ENCODE measurements around the gene DPH1. TPM values are rescaled to one million over a fixed set of nuclear protein-coding genes. Genes with fewer than 3 reads are reported as not detected.

DPH1 gene
- total and polyA plus RNA-seq, 2 donors: 16.5 to 26.4 TPM

GRCh38 chr17:2015314-2015713 lies 14.6 kb upstream of the DPH1 start:
- H3K4me3 ChIP-seq (ENCODE audit: low read length in 2 of 2): no peak overlapping the region
- peaks cover 0 to 9% of the 10 kb centered on the region in 2 donors for H3K4me1 ChIP-seq (ENCODE audit: control insufficient read depth in 2 of 2, insufficient read depth in 2 of 2, low read length in 2 of 2)
- no peak overlapping the region for H3K27ac ChIP-seq (ENCODE audit: low read depth in 1 of 2, low read length in 1 of 2)
- WGBS: 97% methylated on average over 14 of the region's 14 CpGs
- H3K27me3 ChIP-seq (ENCODE audit: control insufficient read depth in 2 of 2, insufficient read depth in 1 of 2, low read length in 1 of 2): peaks cover 2 to 50% of the 10 kb centered on the region in 2 donors
- no peak for DNase-seq (ENCODE audit: low read depth in 6 of 9, low spot score in 9 of 9)
- peaks cover 0 to 6% of the 10 kb centered on the region in 2 donors for H3K9me3 ChIP-seq (ENCODE audit: control insufficient read depth in 2 of 2, insufficient read depth in 1 of 2, low read length in 1 of 2)
- H3K36me3 ChIP-seq (ENCODE audit: control insufficient read depth in 2 of 2, insufficient read depth in 2 of 2, low read length in 1 of 2): no peaks in the 10 kb centered on the region

GRCh38 chr17:2016494-2016893 lies 13.5 kb upstream of the DPH1 start:
- H3K4me1 ChIP-seq (ENCODE audit: control insufficient read depth in 2 of 2, insufficient read depth in 2 of 2, low read length in 2 of 2): peaks cover 0 to 8% of the 10 kb centered on the region in 2 donors
- peaks cover 5 to 59% of the 10 kb centered on the region in 2 donors for H3K27me3 ChIP-seq (ENCODE audit: control insufficient read depth in 2 of 2, insufficient read depth in 1 of 2, low read length in 1 of 2)

GRCh38 chr17:2017274-2017941 lies 12.5 kb upstream of the DPH1 start:
- H3K27ac ChIP-seq (ENCODE audit: low read depth in 1 of 2, low read length in 1 of 2): no peak overlapping the region
- H3K27me3 ChIP-seq (ENCODE audit: control insufficient read depth in 2 of 2, insufficient read depth in 1 of 2, low read length in 1 of 2): peaks cover 5 to 61% of the 10 kb centered on the region in 2 donors
- H3K9me3 ChIP-seq (ENCODE audit: control insufficient read depth in 2 of 2, insufficient read depth in 1 of 2, low read length in 1 of 2): peaks cover 0 to 6% of the 10 kb centered on the region in 2 donors
- no peak overlapping the region for H3K4me3 ChIP-seq (ENCODE audit: low read length in 2 of 2)
- DNase-seq (ENCODE audit: low read depth in 6 of 9, low spot score in 9 of 9): no peak
- no peaks in the 10 kb centered on the region for H3K36me3 ChIP-seq (ENCODE audit: control insufficient read depth in 2 of 2, insufficient read depth in 2 of 2, low read length in 1 of 2)
- peaks cover 0 to 2% of the 10 kb centered on the region in 2 donors for H3K4me1 ChIP-seq (ENCODE audit: control insufficient read depth in 2 of 2, insufficient read depth in 2 of 2, low read length in 2 of 2)
- WGBS: 96% methylated on average over 19 of the region's 19 CpGs

More at GRCh38 chr17:2016494-2016893, 13.5 kb upstream of the DPH1 start:
- Histone ChIP-seq H3K27ac (ENCODE audit: low read depth in 1 of 2, low read length in 1 of 2) (no peak overlapping the region), H3K36me3 (ENCODE audit: control insufficient read depth in 2 of 2, insufficient read depth in 2 of 2, low read length in 1 of 2) (no peaks in the 10 kb centered on the region), H3K4me3 (ENCODE audit: low read length in 2 of 2) (no peak overlapping the region), H3K9me3 (ENCODE audit: control insufficient read depth in 2 of 2, insufficient read depth in 1 of 2, low read length in 1 of 2) (peaks cover 0 to 6% of the 10 kb centered on the region in 2 donors)
- no peak for DNase-seq (ENCODE audit: low read depth in 6 of 9, low spot score in 9 of 9)
- 96% methylated on average over 20 of the region's 20 CpGs for WGBS

GRCh38 chr17:2018716-2019510 lies 11.0 kb upstream of the DPH1 start:
- Histone ChIP-seq H3K36me3 (ENCODE audit: control insufficient read depth in 2 of 2, insufficient read depth in 2 of 2, low read length in 1 of 2) (no peaks in the 10 kb centered on the region), H3K9me3 (ENCODE audit: control insufficient read depth in 2 of 2, insufficient read depth in 1 of 2, low read length in 1 of 2) (no peaks in the 10 kb centered on the region), H3K4me1 (ENCODE audit: control insufficient read depth in 2 of 2, insufficient read depth in 2 of 2, low read length in 2 of 2) (peaks cover 3 to 13% of the 10 kb centered on the region in 2 donors), H3K27ac (ENCODE audit: low read depth in 1 of 2, low read length in 1 of 2) (no peak overlapping the region), H3K4me3 (ENCODE audit: low read length in 2 of 2) (no peak overlapping the region), H3K27me3 (ENCODE audit: control insufficient read depth in 2 of 2, insufficient read depth in 1 of 2, low read length in 1 of 2) (peaks cover 19 to 73% of the 10 kb centered on the region in 2 donors)
- 95% methylated on average over 24 of the region's 24 CpGs for WGBS
- no peak for DNase-seq (ENCODE audit: low read depth in 6 of 9, low spot score in 9 of 9)

GRCh38 chr17:2019723-2020122 lies 10.2 kb upstream of the DPH1 start:
- Histone ChIP-seq H3K4me1 (ENCODE audit: control insufficient read depth in 2 of 2, insufficient read depth in 2 of 2, low read length in 2 of 2) (peaks cover 12 to 21% of the 10 kb centered on the region in 2 donors), H3K27ac (ENCODE audit: low read depth in 1 of 2, low read length in 1 of 2) (no peak overlapping the region), H3K36me3 (ENCODE audit: control insufficient read depth in 2 of 2, insufficient read depth in 2 of 2, low read length in 1 of 2) (no peaks in the 10 kb centered on the region), H3K4me3 (ENCODE audit: low read length in 2 of 2) (no peak overlapping the region), H3K27me3 (ENCODE audit: control insufficient read depth in 2 of 2, insufficient read depth in 1 of 2, low read length in 1 of 2) (peaks cover 27 to 81% of the 10 kb centered on the region in 2 donors), H3K9me3 (ENCODE audit: control insufficient read depth in 2 of 2, insufficient read depth in 1 of 2, low read length in 1 of 2) (no peaks in the 10 kb centered on the region)
- WGBS: 85% methylated on average over 8 of the region's 8 CpGs
- no peak for DNase-seq (ENCODE audit: low read depth in 6 of 9, low spot score in 9 of 9)

- 14% methylated on average over 8 of the region's 8 CpGs for WGBS
- Histone ChIP-seq H3K4me1 (ENCODE audit: control insufficient read depth in 2 of 2, insufficient read depth in 2 of 2, low read length in 2 of 2) (peaks cover 18 to 27% of the 10 kb centered on the region in 2 donors), H3K27me3 (ENCODE audit: control insufficient read depth in 2 of 2, insufficient read depth in 1 of 2, low read length in 1 of 2) (peaks cover 37 to 87% of the 10 kb centered on the region in 2 donors), H3K9me3 (ENCODE audit: control insufficient read depth in 2 of 2, insufficient read depth in 1 of 2, low read length in 1 of 2) (no peaks in the 10 kb centered on the region), H3K4me3 (ENCODE audit: low read length in 2 of 2) (no peak overlapping the region), H3K27ac (ENCODE audit: low read depth in 1 of 2, low read length in 1 of 2) (no peak overlapping the region), H3K36me3 (ENCODE audit: control insufficient read depth in 2 of 2, insufficient read depth in 2 of 2, low read length in 1 of 2) (no peaks in the 10 kb centered on the region)
- no peak for DNase-seq (ENCODE audit: low read depth in 6 of 9, low spot score in 9 of 9)
These were observed 9.2 kb upstream of the DPH1 start for GRCh38 chr17:2020721-2021120.

- Histone ChIP-seq H3K36me3 (ENCODE audit: control insufficient read depth in 2 of 2, insufficient read depth in 2 of 2, low read length in 1 of 2) (no peaks in the 10 kb centered on the region), H3K27me3 (ENCODE audit: control insufficient read depth in 2 of 2, insufficient read depth in 1 of 2, low read length in 1 of 2) (peaks cover 51 to 99% of the 10 kb centered on the region in 2 donors), H3K27ac (ENCODE audit: low read depth in 1 of 2, low read length in 1 of 2) (peak overlapping the region in 1 of 2 donors; percentile 32), H3K4me1 (ENCODE audit: control insufficient read depth in 2 of 2, insufficient read depth in 2 of 2, low read length in 2 of 2) (peaks cover 18 to 33% of the 10 kb centered on the region in 2 donors), H3K4me3 (ENCODE audit: low read length in 2 of 2) (no peak overlapping the region), H3K9me3 (ENCODE audit: control insufficient read depth in 2 of 2, insufficient read depth in 1 of 2, low read length in 1 of 2) (no peaks in the 10 kb centered on the region)
- DNase-seq (ENCODE audit: low read depth in 6 of 9, low spot score in 9 of 9): peak in 3 of 9 donors; percentile 49 to 67 (median 52)
- 32% methylated on average over 15 of the region's 15 CpGs for WGBS
These were observed 7.2 kb upstream of the DPH1 start for GRCh38 chr17:2022647-2023240.

- Histone ChIP-seq H3K27me3 (ENCODE audit: control insufficient read depth in 2 of 2, insufficient read depth in 1 of 2, low read length in 1 of 2) (peaks cover 54 to 99% of the 10 kb centered on the region in 2 donors), H3K4me3 (ENCODE audit: low read length in 2 of 2) (no peak overlapping the region), H3K4me1 (ENCODE audit: control insufficient read depth in 2 of 2, insufficient read depth in 2 of 2, low read length in 2 of 2) (peaks cover 18 to 33% of the 10 kb centered on the region in 2 donors), H3K27ac (ENCODE audit: low read depth in 1 of 2, low read length in 1 of 2) (no peak overlapping the region), H3K9me3 (ENCODE audit: control insufficient read depth in 2 of 2, insufficient read depth in 1 of 2, low read length in 1 of 2) (no peaks in the 10 kb centered on the region), H3K36me3 (ENCODE audit: control insufficient read depth in 2 of 2, insufficient read depth in 2 of 2, low read length in 1 of 2) (no peaks in the 10 kb centered on the region)
- 56% methylated on average over 16 of the region's 16 CpGs for WGBS
- no peak for DNase-seq (ENCODE audit: low read depth in 6 of 9, low spot score in 9 of 9)
These were observed 6.7 kb upstream of the DPH1 start for GRCh38 chr17:2023256-2023655.
